ENCODE measurements around the gene CACFD1.

CACFD1 gene

DNA sequence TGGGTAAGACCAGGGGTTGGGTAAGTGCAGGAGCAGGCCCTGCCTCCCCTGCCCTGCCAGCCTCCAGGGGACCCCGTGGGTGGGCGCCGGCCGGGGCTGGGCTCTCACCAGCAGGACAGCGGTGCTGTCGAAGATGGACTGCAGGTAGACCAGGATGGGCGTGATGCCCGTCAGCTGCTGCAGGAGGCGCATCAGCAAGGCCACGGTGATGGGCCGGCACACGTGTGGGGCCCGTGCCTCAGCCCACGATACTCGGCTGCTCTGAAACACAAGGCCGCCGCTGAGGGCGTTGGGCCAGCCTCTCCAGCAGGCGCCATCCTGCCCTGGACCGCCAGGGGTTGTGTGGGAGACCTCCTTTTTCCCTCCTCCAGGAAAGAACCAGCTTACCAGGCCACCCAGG is 15.1 kb downstream of the CACFD1 start:
- POLR2A ChIA-PET: no interaction called here

DNA sequence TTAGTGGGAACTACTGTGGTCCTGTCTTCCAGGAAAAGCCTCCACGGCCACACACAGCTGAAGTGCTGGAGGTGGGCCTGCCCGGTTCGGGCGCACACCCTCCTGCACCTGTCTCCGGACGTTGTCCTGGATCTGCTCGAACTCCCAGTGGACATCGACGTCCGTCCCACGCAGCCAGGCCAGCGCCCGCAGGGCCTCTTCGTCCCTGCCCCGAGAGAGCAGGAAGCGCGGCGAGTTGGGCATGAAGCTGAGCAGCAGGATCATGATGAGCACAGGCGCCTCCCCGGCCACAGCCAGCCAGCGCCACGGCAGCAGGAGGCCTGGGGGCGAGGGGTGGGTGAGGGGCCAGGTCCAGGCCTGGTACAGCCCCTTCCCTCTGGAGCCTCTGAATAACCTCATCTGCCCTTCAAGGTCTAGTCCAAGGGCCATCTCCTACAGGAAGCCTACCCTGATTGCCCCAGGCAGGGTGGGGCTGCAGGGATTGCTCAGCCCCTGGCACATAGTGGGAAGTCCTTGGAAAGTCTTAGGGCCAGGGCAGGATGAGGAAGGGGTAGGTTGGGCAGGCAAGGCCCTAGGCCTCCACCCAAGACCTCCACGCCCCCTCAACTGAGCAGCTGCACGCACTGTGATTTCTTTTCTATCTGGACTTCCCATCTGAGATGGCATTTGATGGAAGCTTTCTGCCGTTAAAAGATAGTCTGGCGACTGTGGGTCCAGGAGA is 15.7 kb downstream of the CACFD1 start:
- POLR2A ChIA-PET: no interaction called here
- TF ChIP-seq, protein P1, sequence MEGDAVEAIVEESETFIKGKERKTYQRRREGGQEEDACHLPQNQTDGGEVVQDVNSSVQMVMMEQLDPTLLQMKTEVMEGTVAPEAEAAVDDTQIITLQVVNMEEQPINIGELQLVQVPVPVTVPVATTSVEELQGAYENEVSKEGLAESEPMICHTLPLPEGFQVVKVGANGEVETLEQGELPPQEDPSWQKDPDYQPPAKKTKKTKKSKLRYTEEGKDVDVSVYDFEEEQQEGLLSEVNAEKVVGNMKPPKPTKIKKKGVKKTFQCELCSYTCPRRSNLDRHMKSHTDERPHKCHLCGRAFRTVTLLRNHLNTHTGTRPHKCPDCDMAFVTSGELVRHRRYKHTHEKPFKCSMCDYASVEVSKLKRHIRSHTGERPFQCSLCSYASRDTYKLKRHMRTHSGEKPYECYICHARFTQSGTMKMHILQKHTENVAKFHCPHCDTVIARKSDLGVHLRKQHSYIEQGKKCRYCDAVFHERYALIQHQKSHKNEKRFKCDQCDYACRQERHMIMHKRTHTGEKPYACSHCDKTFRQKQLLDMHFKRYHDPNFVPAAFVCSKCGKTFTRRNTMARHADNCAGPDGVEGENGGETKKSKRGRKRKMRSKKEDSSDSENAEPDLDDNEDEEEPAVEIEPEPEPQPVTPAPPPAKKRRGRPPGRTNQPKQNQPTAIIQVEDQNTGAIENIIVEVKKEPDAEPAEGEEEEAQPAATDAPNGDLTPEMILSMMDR (IDR thresholded peaks at IDR 0.05; ENCODE audit: insufficient read depth, low read length, missing control alignments): no peak
- no peak for DNase-seq (ENCODE audit: low read depth, low spot score)
- CTCF ChIA-PET: interaction anchor here (1.3 kb wide), 2 partner anchors 8 to 331 kb away, joined by 3 read pairs; no protein-coding TSS in a partner anchor
- no peak overlapping the region for H3K4me3 ChIP-seq (ENCODE audit: low read depth, low read length)

More for the DNA sequence above, 15.1 kb downstream of the CACFD1 start:
- H3K4me3 ChIP-seq (ENCODE audit: low read depth, low read length): no peak overlapping the region
- no peak for DNase-seq (ENCODE audit: low read depth, low spot score)
- TF ChIP-seq, protein P1 (IDR thresholded peaks at IDR 0.05; ENCODE audit: insufficient read depth, low read length, missing control alignments): no peak
- CTCF ChIA-PET: interaction anchor here (1.0 to 1.4 kb wide), 3 partner anchors 9 to 13 kb away, joined by 3 to 5 read pairs (median 4); no protein-coding TSS in a partner anchor

DNA sequence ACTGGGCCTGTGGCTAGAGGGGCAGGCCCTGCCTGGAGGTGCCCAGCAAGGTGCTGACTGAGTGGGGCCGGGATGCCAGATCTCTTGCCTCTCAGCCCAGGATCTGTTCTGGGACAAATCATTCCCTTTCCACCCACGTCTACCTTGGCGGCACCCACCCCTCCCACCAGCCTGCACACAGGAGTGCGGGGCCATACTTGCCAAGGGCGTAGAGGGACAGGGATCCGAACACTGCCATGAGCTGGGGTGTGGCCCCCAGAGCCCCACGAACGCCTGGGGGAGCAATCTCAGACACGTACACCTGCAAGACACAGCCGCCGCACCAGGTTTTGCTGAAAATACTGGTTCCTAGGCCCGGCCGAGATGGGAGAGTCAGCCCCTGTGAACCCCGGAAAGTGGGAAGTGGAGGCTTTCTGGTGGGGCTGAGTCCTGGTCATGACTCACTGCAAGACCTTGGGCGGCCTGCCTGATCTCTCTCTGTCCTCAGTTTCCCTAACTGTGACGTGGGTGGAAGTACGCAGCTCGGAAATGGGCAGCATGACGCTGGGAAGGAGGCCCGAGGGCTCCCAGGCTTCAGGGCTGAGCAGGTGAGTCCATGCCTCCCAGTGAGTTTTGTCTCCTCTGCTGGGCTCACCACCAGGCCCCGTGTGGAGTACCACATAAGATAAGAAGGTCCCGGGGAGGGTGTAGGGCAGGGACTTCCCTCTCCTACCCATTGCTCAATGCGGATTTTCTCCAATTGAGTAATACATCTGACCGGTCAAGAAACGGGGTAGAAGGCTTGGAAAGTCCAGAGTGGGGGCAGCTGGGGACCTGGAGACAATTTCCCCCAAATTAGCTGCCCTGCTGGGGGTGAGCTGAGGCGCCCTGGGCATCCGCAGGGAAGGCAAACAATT is 16.5 kb downstream of the CACFD1 start:
- CTCF ChIA-PET: interaction anchor here (0.8 to 1.3 kb wide), 4 partner anchors 11 to 332 kb away, joined by 3 to 7 read pairs (median 3); no protein-coding TSS in a partner anchor
- TF ChIP-seq, protein P1 (IDR thresholded peaks at IDR 0.05; ENCODE audit: insufficient read depth, low read length, missing control alignments): no peak
- POLR2A ChIA-PET: no interaction called here
- no peak for DNase-seq (ENCODE audit: low read depth, low spot score)
- no peak overlapping the region for H3K4me3 ChIP-seq (ENCODE audit: low read depth, low read length)

DNA sequence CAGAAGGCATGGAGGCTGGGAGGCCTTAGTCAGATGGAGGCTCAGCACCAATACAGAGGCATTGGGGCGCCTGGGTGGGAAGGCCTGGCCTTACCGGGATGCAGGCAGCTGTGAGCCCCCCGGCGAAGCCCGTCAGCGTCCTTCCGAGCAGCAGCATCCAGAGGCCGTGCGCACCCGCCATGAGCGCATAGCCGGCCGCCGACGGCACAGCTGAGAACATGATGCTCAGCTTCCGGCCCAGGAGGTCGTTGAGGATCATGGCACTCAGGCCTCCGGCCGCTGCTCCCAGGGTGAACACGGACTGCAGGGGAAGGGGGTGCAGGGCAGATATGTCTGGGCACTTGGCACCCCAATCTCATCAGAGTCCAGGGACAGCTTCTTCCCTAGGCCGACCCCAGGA is 17.2 kb downstream of the CACFD1 start:
- H3K4me3 ChIP-seq (ENCODE audit: low read depth, low read length): no peak overlapping the region
- ChIA-PET POLR2A (no interaction called here), CTCF (interaction anchor here (0.8 to 1.6 kb wide), 6 partner anchors 10 to 298 kb away, joined by 3 to 7 read pairs (median 4); no protein-coding TSS in a partner anchor)
- no peak for DNase-seq (ENCODE audit: low read depth, low spot score)
- TF ChIP-seq, protein P1 (IDR thresholded peaks at IDR 0.05; ENCODE audit: insufficient read depth, low read length, missing control alignments): no peak

DNA sequence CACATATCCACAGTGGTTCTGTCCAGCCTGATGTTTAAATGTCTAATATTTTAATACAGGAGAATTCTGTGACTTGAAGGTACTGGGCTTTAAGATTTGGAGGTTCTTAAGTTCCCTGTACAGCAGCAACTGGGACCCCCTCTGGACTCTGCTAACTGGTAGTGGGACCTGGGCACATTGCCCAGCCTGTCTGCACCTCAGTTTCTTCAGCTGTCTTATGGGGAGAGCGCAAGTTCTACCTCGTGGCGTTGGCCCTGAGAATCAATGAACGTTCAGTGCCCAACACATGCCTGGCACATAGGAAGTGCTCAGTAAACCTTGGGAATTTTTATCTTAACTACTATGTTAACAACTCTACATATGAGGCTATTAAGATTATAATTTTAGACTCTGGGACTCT is 17.7 kb downstream of the CACFD1 start:
- TF ChIP-seq, protein P1 (IDR thresholded peaks at IDR 0.05; ENCODE audit: insufficient read depth, low read length, missing control alignments): no peak
- POLR2A ChIA-PET: interaction anchor here (2.1 kb wide), 1 partner anchor 130 kb away, joined by 8 read pairs; the partner anchor contains the start of genes MED22 and RPL7A

More for the DNA sequence above, 17.7 kb downstream of the CACFD1 start:
- DNase-seq (ENCODE audit: low read depth, low spot score): no peak
- CTCF ChIA-PET: interaction anchor here (0.8 to 1.6 kb wide), 7 partner anchors 9 to 298 kb away, joined by 3 to 5 read pairs (median 4); no protein-coding TSS in a partner anchor
- no peak overlapping the region for H3K4me3 ChIP-seq (ENCODE audit: low read depth, low read length)
